PFSK-1 (cell line): Measurements from ENCODE around the gene CLDN8.

Source experiments
- FOXP2 ChIP-seq: optimal IDR thresholded peaks from 2 replicates; pipeline ENCODE3; 2011; ENCODE audit warnings: borderline replicate concordance, control low read depth, inconsistent platforms; ENCODE audit not compliant: insufficient read depth; ENCODE audit errors: extremely low read length, extremely low read depth
- POLR2AphosphoS5 ChIP-seq: IDR thresholded peaks from 2 replicates; pipeline ENCODE4 v1.6.1; 2012; ENCODE audit warnings: low read depth, mild to moderate bottlenecking, control low read depth, low read length, moderate library complexity
- SIN3A ChIP-seq: IDR thresholded peaks from 2 replicates; pipeline ENCODE4 v1.6.1; 2012; ENCODE audit warnings: mild to moderate bottlenecking, low read length, moderate library complexity, borderline replicate concordance; ENCODE audit not compliant: insufficient read depth
- TAF1 ChIP-seq: IDR thresholded peaks from 2 replicates; pipeline ENCODE4 v1.6.1; 2012; ENCODE audit warnings: low read length, control low read depth, borderline replicate concordance; ENCODE audit not compliant: insufficient read depth
- TF ChIP-seq, protein P1 (sequence below), 2 experiments: IDR thresholded peaks; 2 replicates each; pipeline versions ENCODE4 v1.6.1 to v1.8.0; 2011 to 2012; ENCODE audit warnings: low read depth in 2 of 2, low read length in 2 of 2, control low read depth in 1 of 2, inconsistent platforms in 1 of 2, mild to moderate bottlenecking in 1 of 2, moderate library complexity in 1 of 2; ENCODE audit not compliant: insufficient read depth in 1 of 2

Gene CLDN8

GRCh38 chr21:30200000-30200399 lies 15.9 kb downstream of the CLDN8 start:
- TF ChIP-seq POLR2AphosphoS5 (no peak), FOXP2 (no peak), TAF1 (no peak), SIN3A (no peak)
- TF ChIP-seq, protein P1, sequence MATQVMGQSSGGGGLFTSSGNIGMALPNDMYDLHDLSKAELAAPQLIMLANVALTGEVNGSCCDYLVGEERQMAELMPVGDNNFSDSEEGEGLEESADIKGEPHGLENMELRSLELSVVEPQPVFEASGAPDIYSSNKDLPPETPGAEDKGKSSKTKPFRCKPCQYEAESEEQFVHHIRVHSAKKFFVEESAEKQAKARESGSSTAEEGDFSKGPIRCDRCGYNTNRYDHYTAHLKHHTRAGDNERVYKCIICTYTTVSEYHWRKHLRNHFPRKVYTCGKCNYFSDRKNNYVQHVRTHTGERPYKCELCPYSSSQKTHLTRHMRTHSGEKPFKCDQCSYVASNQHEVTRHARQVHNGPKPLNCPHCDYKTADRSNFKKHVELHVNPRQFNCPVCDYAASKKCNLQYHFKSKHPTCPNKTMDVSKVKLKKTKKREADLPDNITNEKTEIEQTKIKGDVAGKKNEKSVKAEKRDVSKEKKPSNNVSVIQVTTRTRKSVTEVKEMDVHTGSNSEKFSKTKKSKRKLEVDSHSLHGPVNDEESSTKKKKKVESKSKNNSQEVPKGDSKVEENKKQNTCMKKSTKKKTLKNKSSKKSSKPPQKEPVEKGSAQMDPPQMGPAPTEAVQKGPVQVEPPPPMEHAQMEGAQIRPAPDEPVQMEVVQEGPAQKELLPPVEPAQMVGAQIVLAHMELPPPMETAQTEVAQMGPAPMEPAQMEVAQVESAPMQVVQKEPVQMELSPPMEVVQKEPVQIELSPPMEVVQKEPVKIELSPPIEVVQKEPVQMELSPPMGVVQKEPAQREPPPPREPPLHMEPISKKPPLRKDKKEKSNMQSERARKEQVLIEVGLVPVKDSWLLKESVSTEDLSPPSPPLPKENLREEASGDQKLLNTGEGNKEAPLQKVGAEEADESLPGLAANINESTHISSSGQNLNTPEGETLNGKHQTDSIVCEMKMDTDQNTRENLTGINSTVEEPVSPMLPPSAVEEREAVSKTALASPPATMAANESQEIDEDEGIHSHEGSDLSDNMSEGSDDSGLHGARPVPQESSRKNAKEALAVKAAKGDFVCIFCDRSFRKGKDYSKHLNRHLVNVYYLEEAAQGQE (IDR thresholded peaks at IDR 0.05; ENCODE audit: insufficient read depth in 1 of 2, low read depth in 2 of 2, low read length in 2 of 2), result no peak

DNA sequence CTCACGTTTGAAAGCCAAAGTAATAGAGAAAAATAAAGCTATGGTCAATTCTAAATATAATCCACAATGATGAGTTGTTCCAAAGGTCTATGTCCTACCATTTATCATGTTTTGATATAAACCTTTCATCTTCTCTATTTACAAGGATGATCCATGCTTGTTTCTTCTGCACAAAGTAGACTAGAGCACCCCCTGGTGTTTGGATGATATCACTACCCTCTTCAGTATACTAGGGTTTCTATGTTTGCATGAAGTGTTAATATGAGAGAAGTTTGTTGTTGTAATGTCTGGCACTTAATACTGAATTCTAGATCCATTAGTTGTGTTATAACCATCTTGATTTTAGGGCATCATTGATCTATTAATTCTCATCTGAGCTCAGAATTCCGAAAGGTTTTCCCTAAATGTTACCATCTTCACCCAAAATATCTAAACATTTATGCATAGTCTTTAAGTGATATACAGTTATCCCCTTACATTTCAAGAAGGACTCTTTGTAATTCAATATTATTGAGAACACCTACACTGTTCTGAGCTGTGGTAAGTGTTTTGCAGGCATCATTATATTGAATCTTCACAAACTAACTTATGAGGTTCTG lies 21.1 kb downstream of the CLDN8 start:
- no peak for TF ChIP-seq FOXP2
- TF ChIP-seq, protein P1 (IDR thresholded peaks at IDR 0.05; ENCODE audit: insufficient read depth in 1 of 2, low read depth in 2 of 2, low read length in 2 of 2), result no peak
- TF ChIP-seq TAF1, result no peak
- no peak for TF ChIP-seq POLR2AphosphoS5
- TF ChIP-seq SIN3A, result no peak

DNA sequence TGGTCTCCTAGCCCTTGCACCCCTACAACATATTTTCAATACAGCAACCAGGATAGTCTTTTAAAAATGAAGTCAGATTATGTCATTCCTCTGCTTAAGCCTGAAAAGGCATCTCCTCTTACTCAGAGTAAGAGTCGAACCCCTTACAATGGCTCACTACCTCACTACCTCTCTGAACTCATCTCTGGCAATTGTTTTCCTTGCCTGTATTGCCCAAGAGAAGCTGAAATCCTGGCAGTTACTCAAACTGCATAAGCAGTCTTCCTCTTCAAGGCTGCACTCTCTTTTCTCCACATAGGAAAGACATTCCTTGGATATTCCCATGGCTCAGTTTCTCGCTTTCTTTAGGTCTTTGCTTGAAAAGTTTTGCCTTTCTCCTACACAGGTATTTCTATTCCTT lies 22.7 kb downstream of the CLDN8 start:
- TF ChIP-seq POLR2AphosphoS5, result no peak
- TF ChIP-seq, protein P1 (IDR thresholded peaks at IDR 0.05; ENCODE audit: insufficient read depth in 1 of 2, low read depth in 2 of 2, low read length in 2 of 2), result no peak
- TF ChIP-seq SIN3A, result no peak
- TF ChIP-seq FOXP2, result no peak
- no peak for TF ChIP-seq TAF1

GRCh38 chr21:30190554-30190953 lies 25.3 kb downstream of the CLDN8 start:
- TF ChIP-seq FOXP2, result no peak
- no peak for TF ChIP-seq SIN3A

DNA sequence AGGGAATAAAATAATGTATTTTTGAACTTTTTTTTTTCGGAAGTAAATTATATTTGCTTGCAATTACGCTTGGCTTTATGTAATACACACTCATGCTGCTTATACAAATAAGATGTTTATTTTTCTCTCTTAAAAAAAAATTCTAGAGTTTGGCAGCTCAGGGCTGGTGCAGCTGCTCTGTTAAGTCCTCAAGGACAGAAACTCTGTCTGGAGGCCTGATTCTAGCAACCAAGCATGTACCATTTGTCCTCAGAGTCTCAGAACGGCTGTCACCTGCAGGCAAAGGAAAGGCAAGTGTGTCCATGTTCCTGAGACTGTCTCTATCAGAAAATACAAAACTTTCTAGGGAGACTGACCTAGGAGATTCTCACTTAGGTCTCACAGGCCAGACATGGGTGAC lies 26.1 kb downstream of the CLDN8 start:
- no peak for TF ChIP-seq SIN3A
- no peak for TF ChIP-seq FOXP2
- TF ChIP-seq POLR2AphosphoS5, result no peak
- no peak for TF ChIP-seq TAF1
- TF ChIP-seq, protein P1 (IDR thresholded peaks at IDR 0.05; ENCODE audit: insufficient read depth in 1 of 2, low read depth in 2 of 2, low read length in 2 of 2), result no peak
